Fibroblast of the aortic adventitia (primary cell): ENCODE data around the gene RRP15. TPM values are rescaled to one million over a fixed set of nuclear protein-coding genes. Genes with fewer than 3 reads are reported as not detected.

Experiments used
- DNase-seq: peaks from one replicate; pipeline ENCODE4 v3.0.0-alpha.2; 2010; ENCODE audit warnings: low read depth
- H3K4me3 ChIP-seq: 2 replicates; pipeline ENCODE4 v1.5.1; 2011; ENCODE audit warnings: low read depth, mild to moderate bottlenecking, control low read depth, low read length, moderate library complexity
- CTCF ChIP-seq: IDR thresholded peaks from 2 replicates; pipeline ENCODE4 v1.5.1; 2011; ENCODE audit warnings: mild to moderate bottlenecking, low read length, control low read depth, inconsistent platforms; ENCODE audit not compliant: insufficient read depth
- total RNA-seq: library from RNA; depleted of rRNA; stranded (reverse); fragments of >200 nt; gene quantifications from 2 replicates; pipeline ENCODE4 v1.2.3, GENCODE V29; 2012; ENCODE audit warnings: low replicate concordance

The RRP15 gene
- total RNA-seq, 1 donor: 10.0 TPM

- H3K4me3 ChIP-seq: no peak overlapping the region
- TF ChIP-seq CTCF: no peak
- DNase-seq: no peak
Measured at GRCh38 chr1:218272366-218272765, 12.7 kb upstream of the RRP15 start.

- H3K4me3 ChIP-seq: no peak overlapping the region
- DNase-seq: no peak
- TF ChIP-seq CTCF: no peak
Measured at GRCh38 chr1:218273762-218274479, 11.2 kb upstream of the RRP15 start.

- no peak for DNase-seq
- H3K4me3 ChIP-seq: no peak overlapping the region
- no peak for TF ChIP-seq CTCF
Measured at GRCh38 chr1:218274511-218274910, 10.6 kb upstream of the RRP15 start.

- no peak for TF ChIP-seq CTCF
- DNase-seq: no peak
- no peak overlapping the region for H3K4me3 ChIP-seq
Measured at GRCh38 chr1:218275823-218276222, 9.3 kb upstream of the RRP15 start.

GRCh38 chr1:218281285-218281684, 3.8 kb upstream of the RRP15 start:
- DNase-seq: peak; percentile 5
- no peak for TF ChIP-seq CTCF
- H3K4me3 ChIP-seq: no peak overlapping the region

- no peak for DNase-seq
- TF ChIP-seq CTCF: no peak
- peak overlapping the region; percentile 77 for H3K4me3 ChIP-seq
Measured at GRCh38 chr1:218284377-218284916, 646 bp upstream of the RRP15 start.

GRCh38 chr1:218292515-218292914, 7.4 kb downstream of the RRP15 start:
- TF ChIP-seq CTCF: no peak
- H3K4me3 ChIP-seq: no peak overlapping the region
- DNase-seq: no peak
